Ovary (tissue), 3 donors: ENCODE measurements around the gene INPP5D.

ENCODE experiments used
- POLR2A ChIP-seq: fragments of 450-650 bp; IDR thresholded peaks from one replicate; pipeline ENCODE4 v1.6.1; 2017; ENCODE audit warnings: antibody characterized with exemption, mild to moderate bottlenecking, moderate library complexity
- TF ChIP-seq, protein P1 (sequence below), 3 donors: fragments of 450-650 bp in 2 of 3; fragments of 200-600 bp in 1 of 3; IDR thresholded peaks; one replicate each; pipeline versions ENCODE4 v1.5.1 to v1.8.0; 2016 to 2022; ENCODE audit warnings: antibody characterized with exemption in 3 of 3, mild to moderate bottlenecking in 1 of 3
- donor health status: DM: no; HTN: no; CAD: no.

DNA sequence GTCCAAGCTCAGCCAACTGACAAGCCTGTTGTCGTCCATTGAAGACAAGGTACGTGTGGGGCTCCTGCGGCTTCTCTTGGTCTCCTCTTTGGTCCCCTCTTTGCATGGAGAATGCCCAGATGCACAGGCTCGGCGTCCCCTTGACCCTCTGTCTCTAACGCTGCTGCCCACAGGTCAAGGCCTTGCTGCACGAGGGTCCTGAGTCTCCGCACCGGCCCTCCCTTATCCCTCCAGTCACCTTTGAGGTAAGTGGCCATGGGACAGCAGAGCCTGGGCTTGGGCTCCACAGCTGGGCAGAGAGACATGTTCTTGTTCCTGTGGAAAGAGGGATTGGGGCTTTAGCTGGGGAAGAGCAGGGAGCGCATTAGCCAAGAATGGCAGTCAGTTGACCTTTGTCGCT is 86.1 kb downstream of the INPP5D start:
- TF ChIP-seq, protein P1, sequence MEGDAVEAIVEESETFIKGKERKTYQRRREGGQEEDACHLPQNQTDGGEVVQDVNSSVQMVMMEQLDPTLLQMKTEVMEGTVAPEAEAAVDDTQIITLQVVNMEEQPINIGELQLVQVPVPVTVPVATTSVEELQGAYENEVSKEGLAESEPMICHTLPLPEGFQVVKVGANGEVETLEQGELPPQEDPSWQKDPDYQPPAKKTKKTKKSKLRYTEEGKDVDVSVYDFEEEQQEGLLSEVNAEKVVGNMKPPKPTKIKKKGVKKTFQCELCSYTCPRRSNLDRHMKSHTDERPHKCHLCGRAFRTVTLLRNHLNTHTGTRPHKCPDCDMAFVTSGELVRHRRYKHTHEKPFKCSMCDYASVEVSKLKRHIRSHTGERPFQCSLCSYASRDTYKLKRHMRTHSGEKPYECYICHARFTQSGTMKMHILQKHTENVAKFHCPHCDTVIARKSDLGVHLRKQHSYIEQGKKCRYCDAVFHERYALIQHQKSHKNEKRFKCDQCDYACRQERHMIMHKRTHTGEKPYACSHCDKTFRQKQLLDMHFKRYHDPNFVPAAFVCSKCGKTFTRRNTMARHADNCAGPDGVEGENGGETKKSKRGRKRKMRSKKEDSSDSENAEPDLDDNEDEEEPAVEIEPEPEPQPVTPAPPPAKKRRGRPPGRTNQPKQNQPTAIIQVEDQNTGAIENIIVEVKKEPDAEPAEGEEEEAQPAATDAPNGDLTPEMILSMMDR (IDR thresholded peaks at IDR 0.05), result no peak
- no peak for TF ChIP-seq POLR2A
